H1 (cell line): ENCODE data around the gene ANKH. TPM values are rescaled to one million over a fixed set of nuclear protein-coding genes. Genes with fewer than 3 reads are reported as not detected.

Source experiments
- CTCF ChIA-PET: fragments of 300-600 bp; sonication (Branson Sonifier 250); formaldehyde crosslinking; loops from one replicate; lab custom pipeline; 2021; ENCODE audit not compliant: partially characterized antibody; lab: Charles Lee
- POLR2A ChIA-PET: fragments of 300-600 bp; sonication (Branson Sonifier 250); formaldehyde crosslinking; loops from one replicate; lab custom pipeline; 2021; ENCODE audit warnings: inconsistent platforms; ENCODE audit not compliant: partially characterized antibody; lab: Charles Lee
- DNase-seq, 2 experiments: peaks; one replicate each; pipeline versions ENCODE4 v3.0.0 to v3.0.0-alpha.2; 2010 to 2022; ENCODE audit warnings: low spot score in 2 of 2, low read depth in 1 of 2, mixed read lengths in 1 of 2
- FAIRE-seq: peaks from 2 replicates; lab custom pipeline; 2011; peaks lifted over from hg19 to GRCh38; lab: Jason Lieb, UNC
- H2AFZ ChIP-seq: 2 replicates; pipeline ENCODE4 v1.8.1; 2012; ENCODE audit warnings: low read length, inconsistent platforms
- H2AK5ac ChIP-seq: 2 replicates; pipeline ENCODE4 v1.6.1; 2013; ENCODE audit warnings: low read depth, low read length
- H2BK120ac ChIP-seq: replicated peaks from 2 replicates; pipeline ENCODE3; 2013; ENCODE audit warnings: low read depth, low read length, inconsistent platforms
- H2BK12ac ChIP-seq: 2 replicates; pipeline ENCODE4 v1.6.1; 2013; ENCODE audit warnings: low read depth, low read length
- H2BK15ac ChIP-seq: 2 replicates; pipeline ENCODE4 v1.6.1; 2013; ENCODE audit warnings: low read length
- H2BK20ac ChIP-seq: 2 replicates; pipeline ENCODE4 v1.6.1; 2013; ENCODE audit warnings: low read length
- H2BK5ac ChIP-seq: 2 replicates; pipeline ENCODE4 v1.6.1; 2013; ENCODE audit warnings: low read depth, low read length
- H3K14ac ChIP-seq: 2 replicates; pipeline ENCODE4 v1.6.1; 2013; ENCODE audit warnings: inconsistent platforms; ENCODE audit not compliant: insufficient read length
- H3K18ac ChIP-seq: 2 replicates; pipeline ENCODE4 v1.6.1; 2013; ENCODE audit warnings: low read length; ENCODE audit errors: extremely low read depth
- H3K23ac ChIP-seq: 2 replicates; pipeline ENCODE4 v1.6.1; 2013; ENCODE audit warnings: inconsistent platforms; ENCODE audit not compliant: insufficient read length
- H3K23me2 ChIP-seq: 2 replicates; pipeline ENCODE4 v1.6.1; 2013; ENCODE audit warnings: low read depth, low read length
- H3K27ac ChIP-seq: 2 replicates; pipeline ENCODE4 v1.6.1; 2011; ENCODE audit warnings: low read depth, low read length, inconsistent platforms
- H3K27me3 ChIP-seq, 4 experiments: replicated peaks in 1 of 4; 1 replicate in 1 of 4; 2 replicates in 3 of 4; pipeline versions ENCODE4 v1.6.1 to v1.8.1; 2011 to 2013; ENCODE audit warnings: low read length in 3 of 4, mild to moderate bottlenecking in 3 of 4, inconsistent platforms in 2 of 4, mixed read lengths in 2 of 4, moderate library complexity in 1 of 4; ENCODE audit not compliant: control insufficient read depth in 3 of 4, insufficient read depth in 3 of 4; ENCODE audit errors: extremely low read depth in 1 of 4
- H3K36me3 ChIP-seq, 4 experiments: 2 replicates each; pipeline versions ENCODE4 v1.6.1 to v1.8.1; 2011 to 2013; ENCODE audit warnings: mild to moderate bottlenecking in 4 of 4, low read length in 3 of 4, moderate library complexity in 2 of 4, control low read depth in 1 of 4, inconsistent platforms in 1 of 4; ENCODE audit not compliant: insufficient read depth in 4 of 4, control insufficient read depth in 2 of 4
- H3K4ac ChIP-seq: replicated peaks from 2 replicates; pipeline ENCODE3; 2013; ENCODE audit warnings: low read length, low read depth, mixed read lengths, inconsistent platforms; ENCODE audit not compliant: insufficient read length
- H3K4me1 ChIP-seq, 4 experiments: replicated peaks in 1 of 4; 1 replicate in 1 of 4; 2 replicates in 3 of 4; pipeline versions ENCODE4 v1.6.1 to v1.8.1; 2011 to 2013; ENCODE audit warnings: low read length in 3 of 4, inconsistent platforms in 2 of 4, mixed read lengths in 1 of 4; ENCODE audit not compliant: insufficient read depth in 4 of 4, control insufficient read depth in 3 of 4
- H3K4me2 ChIP-seq, 2 experiments: 2 replicates each; pipeline versions ENCODE4 v1.6.1 to v1.8.1; 2011 to 2013; ENCODE audit warnings: low read depth in 2 of 2, low read length in 2 of 2, control low read depth in 1 of 2, inconsistent platforms in 1 of 2, mild to moderate bottlenecking in 1 of 2; ENCODE audit not compliant: insufficient read depth in 1 of 2
- H3K4me3 ChIP-seq, 4 experiments: fragments of 200-600, 300-600 bp in 1 of 4; sonication (generic), shearing (Covaris generic), sonication (Bioruptor Twin) in 1 of 4; 2 replicates each; pipeline versions ENCODE4 v1.5.1 to v1.8.1; 2011 to 2016; ENCODE audit warnings: low read length in 4 of 4, low read depth in 3 of 4, control low read depth in 2 of 4, inconsistent platforms in 2 of 4, mild to moderate bottlenecking in 2 of 4, mixed read lengths in 1 of 4, moderate library complexity in 1 of 4; ENCODE audit not compliant: insufficient read depth in 2 of 4; ENCODE audit errors: extremely low read depth in 1 of 4
- H3K56ac ChIP-seq: replicated peaks from 2 replicates; pipeline ENCODE3; 2013; ENCODE audit warnings: low read depth, mild to moderate bottlenecking, mixed read lengths, low read length, inconsistent platforms; ENCODE audit not compliant: insufficient read length
- H3K79me1 ChIP-seq: 2 replicates; pipeline ENCODE4 v1.6.1; 2013; ENCODE audit warnings: low read depth, low read length, control low read depth
- H3K79me2 ChIP-seq, 2 experiments: 2 replicates each; pipeline versions ENCODE4 v1.6.1 to v1.8.1; 2012 to 2013; ENCODE audit warnings: low read length in 2 of 2, mild to moderate bottlenecking in 2 of 2, inconsistent platforms in 1 of 2; ENCODE audit not compliant: insufficient read depth in 2 of 2, control insufficient read depth in 1 of 2
- H3K9ac ChIP-seq, 4 experiments: replicated peaks in 1 of 4; 1 replicate in 1 of 4; 2 replicates in 3 of 4; pipeline versions ENCODE4 v1.6.1 to v1.8.1; 2011 to 2013; ENCODE audit warnings: low read depth in 3 of 4, low read length in 3 of 4, control low read depth in 2 of 4, mild to moderate bottlenecking in 2 of 4, moderate library complexity in 2 of 4, inconsistent platforms in 1 of 4; ENCODE audit errors: extremely low read depth in 1 of 4
- H3K9me3 ChIP-seq, 2 experiments: 2 replicates each; pipeline versions ENCODE4 v1.6.1 to v1.8.1; 2012 to 2013; ENCODE audit warnings: mild to moderate bottlenecking in 2 of 2, moderate library complexity in 2 of 2, control low read depth in 1 of 2, inconsistent platforms in 1 of 2, low read depth in 1 of 2, low read length in 1 of 2, mixed read lengths in 1 of 2; ENCODE audit not compliant: insufficient read depth in 2 of 2
- H4K20me1 ChIP-seq, 2 experiments: replicated peaks in 1 of 2; 2 replicates each; pipeline versions ENCODE3 to v1.8.1; 2011 to 2013; ENCODE audit warnings: inconsistent platforms in 2 of 2, low read length in 2 of 2, mild to moderate bottlenecking in 1 of 2; ENCODE audit not compliant: insufficient read depth in 2 of 2, control insufficient read depth in 1 of 2
- H4K5ac ChIP-seq: 2 replicates; pipeline ENCODE4 v1.6.1; 2013; ENCODE audit warnings: low read length, low read depth, mixed read lengths, inconsistent platforms; ENCODE audit not compliant: insufficient read length
- H4K8ac ChIP-seq: 2 replicates; pipeline ENCODE4 v1.8.0; 2013; ENCODE audit warnings: mild to moderate bottlenecking, moderate library complexity, low read length, inconsistent platforms; ENCODE audit not compliant: insufficient read depth; ENCODE audit errors: extremely low read depth
- H4K91ac ChIP-seq: replicated peaks from 2 replicates; pipeline ENCODE3; 2013; ENCODE audit warnings: low read length, mixed read lengths, inconsistent platforms; ENCODE audit not compliant: insufficient read length
- HDAC2 ChIP-seq, 2 experiments: fragments of 300-600 bp in 1 of 2; sonication (generic) in 1 of 2; IDR thresholded peaks; 2 replicates each; pipeline ENCODE4 v1.6.1; 2011 to 2012; ENCODE audit warnings: low read depth in 2 of 2, low read length in 2 of 2, mild to moderate bottlenecking in 2 of 2, moderate library complexity in 2 of 2, borderline replicate concordance in 1 of 2, inconsistent platforms in 1 of 2
- KDM4A ChIP-seq: IDR thresholded peaks from one replicate; pipeline ENCODE4 v1.7.1; 2012; ENCODE audit warnings: low read depth, mild to moderate bottlenecking, moderate library complexity, low read length, inconsistent platforms; ENCODE audit not compliant: severe bottlenecking
- SP2 ChIP-seq: IDR thresholded peaks from 2 replicates; pipeline ENCODE4 v1.6.1; 2012; ENCODE audit warnings: mild to moderate bottlenecking, low read length, inconsistent platforms
- TBP ChIP-seq: IDR thresholded peaks from 2 replicates; pipeline ENCODE4 v1.6.1; 2011; ENCODE audit warnings: low read depth, low read length, improper control_type of control experiment
- YY1 ChIP-seq: IDR thresholded peaks from 2 replicates; pipeline ENCODE4 v1.6.1; 2011; ENCODE audit warnings: low read depth, mild to moderate bottlenecking, low read length
- WGBS, 2 experiments: shearing (Covaris generic) in 1 of 2; methylation state at CpG; one replicate each; pipeline versions ENCODE4 v1.1.6 to v1.1.7; 2013 to 2015; ENCODE audit warnings: low lambda C conversion rate in 2 of 2, mixed read lengths in 2 of 2, inconsistent platforms in 1 of 2, low coverage in 1 of 2, missing lambda C conversion rate in 1 of 2; ENCODE audit not compliant: insufficient replicate concordance in 2 of 2, insufficient coverage in 1 of 2, insufficient read length in 1 of 2; ENCODE audit errors: extremely low coverage in 1 of 2, missing lambda C conversion rate in 1 of 2; 5-methylcytosine and 5-hydroxymethylcytosine counted together
- polyA plus RNA-seq, 7 experiments: library from polyadenylated mRNA; depleted of rRNA in 3 of 7; stranded (reverse) in 5 of 7; unstranded in 2 of 7; fragments of >200 nt in 5 of 7; fragments of 200-250 nt in 2 of 7; gene quantifications; 1 replicate in 5 of 7; 2 replicates in 1 of 7; 4 replicates in 1 of 7; pipeline versions ENCODE4 v1.2.1 to v1.2.3, GENCODE V29; 2011 to 2013; ENCODE audit warnings: missing spikeins in 2 of 7, mixed read lengths in 2 of 7
- total RNA-seq: library from RNA; stranded (reverse); fragmentation: NEBNext Ultra II Directional; extraction: Animal tissue kit (Norgen Biotek cat#: 25700); gene quantifications from 2 replicates; pipeline ENCODE4 v1.2.1, GENCODE V29; 2021

The ANKH gene
- total and polyA plus RNA-seq, 2 of the 8 experiments (the other 6 are each of a cell fraction or from before 2014, with no cell fraction given) = 5.3 to 13.0 TPM

GRCh38 chr5:14900693-14901461 is 29.3 kb upstream of the ANKH start:
- Histone ChIP-seq H3K27me3 (no peaks in the 10 kb centered on the region), H3K9ac (no peak overlapping the region), H3K56ac (no peak overlapping the region), H3K23me2 (no peaks in the 10 kb centered on the region), H2BK5ac (no peak overlapping the region), H3K79me1 (no peaks in the 10 kb centered on the region; the same call in 1 of the 2 replicates), H4K5ac (no peak overlapping the region), H2BK12ac (no peak overlapping the region), H2AK5ac (no peak overlapping the region), H3K14ac (no peak overlapping the region), H3K9me3 (no peaks in the 10 kb centered on the region), H2BK120ac (no peak overlapping the region), H3K4ac (no peak overlapping the region), H4K91ac (no peak overlapping the region), H4K20me1 (no peaks in the 10 kb centered on the region), H2BK15ac (0 out of 2 replicates have a peak overlapping the region, but pooled peaks have one; percentile 1), H3K79me2 (no peaks in the 10 kb centered on the region), H3K4me2 (no peak overlapping the region), H3K23ac (no peak overlapping the region), H3K36me3 (no peaks in the 10 kb centered on the region), H3K4me1 (no peaks in the 10 kb centered on the region), H4K8ac (no peak overlapping the region), H2AFZ (0 out of 2 replicates have a peak overlapping the region, but pooled peaks have one; percentile 2), H3K27ac (no peak overlapping the region), H3K18ac (no peak overlapping the region), H2BK20ac (no peak overlapping the region), H3K4me3 (no peak overlapping the region)
- WGBS, 2 experiments = 88% methylated on average over 9 of the region's 9 CpGs; no CpG with 5 or more reads in 1 of the 2 experiments
- DNase-seq (no peak), FAIRE-seq (no peak)
- CTCF ChIA-PET = interaction anchor here (1.2 kb wide), 1 partner anchor 105 kb away, joined by 3 read pairs; no protein-coding TSS in a partner anchor
- POLR2A ChIA-PET = no interaction called here
- TF ChIP-seq SP2 (no peak), KDM4A (no peak), HDAC2 (IDR thresholded peaks at IDR 0.05; ENCODE audit: borderline replicate concordance in 1 of 2, low read depth in 2 of 2, low read length in 2 of 2) (no peak), YY1 (no peak), TBP (no peak)
